ENCODE measurements around the gene NFATC2. TPM values are rescaled to one million over a fixed set of nuclear protein-coding genes. Genes with fewer than 3 reads are reported as not detected.

Gene NFATC2
- total RNA-seq, 1 experiment from 2014 or later = 32.3 TPM

DNA sequence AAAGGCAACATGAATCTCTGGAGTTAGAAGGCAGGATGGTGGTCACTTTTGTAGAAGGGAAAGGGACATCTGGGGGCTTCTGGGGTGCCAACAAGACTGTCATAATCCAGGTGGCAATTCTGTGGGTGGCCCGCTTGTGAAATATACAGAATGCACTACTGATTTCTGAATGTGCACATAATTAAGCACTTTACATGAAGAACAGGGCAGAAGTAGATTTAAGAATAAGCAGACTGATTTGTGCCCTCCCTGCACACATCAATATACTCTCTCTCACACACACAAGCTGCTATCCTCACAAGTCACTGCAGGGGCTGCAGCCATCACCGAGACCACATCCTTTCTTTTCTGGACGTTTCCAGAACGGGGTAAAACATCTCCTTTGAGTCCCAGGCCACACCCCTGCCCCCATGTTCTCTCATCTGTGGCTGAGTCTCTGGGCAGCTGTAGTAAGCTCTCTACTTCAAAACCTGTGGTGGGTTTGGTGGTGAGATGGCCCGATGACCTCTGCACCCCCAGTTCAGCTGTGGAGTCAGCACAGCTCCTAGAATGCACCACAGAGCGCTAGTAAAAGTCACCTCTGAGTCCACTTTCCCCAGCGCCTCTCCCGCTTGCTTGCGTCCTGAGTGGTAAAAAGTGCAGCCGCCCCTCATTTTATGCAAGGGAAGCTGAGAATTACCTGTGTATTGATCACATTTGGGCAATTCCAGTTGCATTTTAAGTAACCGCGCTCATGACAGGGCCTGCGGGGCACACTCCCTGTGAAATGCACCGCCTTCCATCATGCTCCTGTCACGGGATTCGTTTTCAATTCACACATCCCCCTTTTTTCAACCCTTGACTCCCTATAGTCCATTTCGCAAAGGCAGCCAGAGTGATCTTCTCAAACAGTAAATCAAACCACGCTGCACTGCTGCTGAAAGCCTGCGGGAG, 115.5 kb downstream of the NFATC2 start:
- Histone ChIP-seq H3K27me3 (ENCODE audit: low read length) (no peaks in the 10 kb centered on the region), H3K4me1 (ENCODE audit: low read length) (peaks cover 51% of the 10 kb centered on the region), H3K9me2 (replicated peaks; ENCODE audit: insufficient read depth, low read length) (no peaks in the 10 kb centered on the region), H3K4me3 (ENCODE audit: low read length) (no peak overlapping the region), H3K9ac (ENCODE audit: low read length) (no peak overlapping the region), H3K9me3 (ENCODE audit: low read length) (no peaks in the 10 kb centered on the region), H2AFZ (ENCODE audit: low read length) (no peak overlapping the region), H3K36me3 (ENCODE audit: insufficient read depth, low read length) (peaks cover 26% of the 10 kb centered on the region), H3K27ac (ENCODE audit: low read length) (peak overlapping the region; percentile 60), H3K79me2 (ENCODE audit: low read length) (peaks cover 58% of the 10 kb centered on the region), H4K20me1 (ENCODE audit: insufficient read depth, low read depth, low read length) (no peaks in the 10 kb centered on the region), H3K4me2 (ENCODE audit: low read depth, low read length, poor library complexity, severe bottlenecking) (no peak overlapping the region)
- DNase-seq = no peak

DNA sequence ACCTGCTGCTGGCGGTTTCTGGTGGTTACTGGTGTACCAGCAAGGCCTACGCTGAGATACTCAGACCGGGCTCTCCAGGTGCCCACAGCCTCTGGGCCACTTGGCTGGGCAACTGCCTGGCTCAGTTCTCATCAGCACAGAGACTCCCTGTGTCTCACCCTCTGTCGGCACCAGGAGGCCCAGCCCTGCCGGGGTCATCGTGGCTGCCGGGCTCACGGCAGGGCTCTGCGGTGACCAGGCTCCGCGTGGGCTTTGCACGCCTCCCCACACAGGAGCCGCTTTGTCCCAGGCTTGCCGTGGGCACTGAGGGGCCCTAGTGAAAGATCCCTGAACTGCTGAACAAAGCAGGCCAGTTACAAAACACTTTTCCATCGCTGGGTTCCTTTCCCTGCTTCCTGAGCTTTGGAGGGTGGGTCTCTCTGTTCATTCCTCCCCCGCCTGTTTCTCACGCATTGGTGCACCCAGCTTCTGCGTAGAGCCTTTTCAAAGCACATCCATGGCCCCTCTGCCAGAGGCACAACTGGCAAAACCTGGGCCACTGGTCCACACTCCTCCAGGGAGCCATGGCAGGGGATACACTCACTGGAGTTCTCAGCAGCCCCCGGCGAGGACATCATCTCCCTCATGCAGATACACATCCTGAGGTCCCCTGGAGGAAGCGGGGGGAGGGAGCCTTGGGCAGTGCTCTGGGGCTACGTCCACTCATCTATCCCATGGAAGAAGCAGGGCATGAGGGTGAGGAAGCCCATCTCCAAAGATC, 117.0 kb downstream of the NFATC2 start:
- H3K27ac ChIP-seq (ENCODE audit: low read length) = peak overlapping the region; percentile 61
- no peaks in the 10 kb centered on the region for H3K27me3 ChIP-seq (ENCODE audit: low read length)
- no peaks in the 10 kb centered on the region for H4K20me1 ChIP-seq (ENCODE audit: insufficient read depth, low read depth, low read length)
- peaks cover 42% of the 10 kb centered on the region for H3K4me1 ChIP-seq (ENCODE audit: low read length)
- H3K9ac ChIP-seq (ENCODE audit: low read length) = no peak overlapping the region
- no peak overlapping the region for H3K4me3 ChIP-seq (ENCODE audit: low read length)
- H3K36me3 ChIP-seq (ENCODE audit: insufficient read depth, low read length) = peaks cover 40% of the 10 kb centered on the region
- H3K9me3 ChIP-seq (ENCODE audit: low read length) = no peaks in the 10 kb centered on the region
- H3K9me2 ChIP-seq (replicated peaks; ENCODE audit: insufficient read depth, low read length) = no peaks in the 10 kb centered on the region
- peaks cover 58% of the 10 kb centered on the region for H3K79me2 ChIP-seq (ENCODE audit: low read length)
- H2AFZ ChIP-seq (ENCODE audit: low read length) = no peak overlapping the region
- DNase-seq = no peak
- no peak overlapping the region for H3K4me2 ChIP-seq (ENCODE audit: low read depth, low read length, poor library complexity, severe bottlenecking)

DNA sequence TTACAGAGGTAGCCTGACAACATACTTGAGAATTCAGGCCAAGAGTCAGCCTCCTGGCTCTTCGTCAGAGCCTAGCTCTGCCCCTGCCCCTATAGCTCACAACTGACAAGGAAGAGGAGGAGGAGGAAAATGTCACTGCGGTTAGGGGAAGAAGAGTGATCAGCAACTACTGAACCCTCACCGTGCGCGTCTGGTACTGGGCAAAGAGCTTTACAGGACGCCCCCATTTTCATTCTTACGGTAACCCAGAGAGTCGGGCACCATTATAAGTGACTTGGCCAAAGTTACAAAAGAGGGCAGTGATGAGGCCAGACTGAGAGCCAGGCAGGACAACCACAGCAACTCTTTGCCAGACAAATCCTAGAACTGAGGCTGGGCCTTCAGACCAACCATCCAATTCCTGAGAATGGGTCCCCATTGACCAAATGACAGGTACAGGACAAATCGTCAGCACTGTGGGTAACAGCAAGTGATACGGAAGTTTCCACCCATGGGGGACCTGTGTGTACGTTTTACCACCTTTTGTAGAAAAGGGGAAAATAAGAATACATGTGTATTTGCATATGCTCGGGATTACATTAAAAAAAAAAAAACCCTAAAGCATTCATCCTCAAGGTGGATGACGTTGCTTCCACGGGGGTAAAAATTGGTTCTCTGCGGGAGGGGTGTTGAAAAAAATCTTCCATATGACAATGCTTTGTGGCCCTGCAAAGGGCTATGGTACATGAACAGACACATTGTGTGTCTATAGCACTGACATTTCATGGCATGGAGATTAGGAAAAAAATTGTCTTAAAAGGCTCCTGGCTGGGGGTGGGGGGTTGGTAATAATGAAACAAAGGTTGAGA, 118.0 kb downstream of the NFATC2 start:
- Histone ChIP-seq H3K79me2 (ENCODE audit: low read length) (peaks cover 61% of the 10 kb centered on the region), H3K9ac (ENCODE audit: low read length) (no peak overlapping the region), H3K27me3 (ENCODE audit: low read length) (no peaks in the 10 kb centered on the region), H3K9me2 (replicated peaks; ENCODE audit: insufficient read depth, low read length) (no peaks in the 10 kb centered on the region), H3K27ac (ENCODE audit: low read length) (peak overlapping the region; percentile 61), H2AFZ (ENCODE audit: low read length) (no peak overlapping the region), H3K4me1 (ENCODE audit: low read length) (peaks cover 38% of the 10 kb centered on the region), H3K9me3 (ENCODE audit: low read length) (no peaks in the 10 kb centered on the region), H3K4me2 (ENCODE audit: low read depth, low read length, poor library complexity, severe bottlenecking) (no peak overlapping the region), H3K36me3 (ENCODE audit: insufficient read depth, low read length) (peaks cover 45% of the 10 kb centered on the region), H3K4me3 (ENCODE audit: low read length) (no peak overlapping the region), H4K20me1 (ENCODE audit: insufficient read depth, low read depth, low read length) (no peaks in the 10 kb centered on the region)
- DNase-seq = no peak

DNA sequence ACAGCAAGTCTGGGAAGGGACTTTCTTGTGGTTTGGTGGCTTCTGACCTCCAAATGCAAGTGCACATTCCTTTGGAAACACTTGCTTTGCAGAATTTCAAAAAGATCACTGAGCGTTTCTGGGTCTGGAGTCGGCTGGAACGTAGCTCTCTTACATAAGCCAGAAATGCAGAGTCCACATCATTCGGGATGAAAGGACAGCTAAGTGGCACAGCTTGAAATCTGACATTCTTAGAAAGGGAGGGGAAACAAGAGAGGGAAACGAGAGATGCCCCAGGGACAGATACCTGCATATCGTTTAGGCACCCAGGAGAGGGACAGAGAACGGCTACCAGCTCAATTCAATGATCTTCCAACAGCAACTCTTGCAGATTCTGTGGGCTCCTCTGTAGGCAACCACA, 118.7 kb downstream of the NFATC2 start:
- DNase-seq = no peak
- Histone ChIP-seq H3K79me2 (ENCODE audit: low read length) (peaks cover 63% of the 10 kb centered on the region), H3K27ac (ENCODE audit: low read length) (peak overlapping the region; percentile 61; the same call in 1 of the 2 replicates), H3K9me3 (ENCODE audit: low read length) (no peaks in the 10 kb centered on the region), H3K4me1 (ENCODE audit: low read length) (peaks cover 38% of the 10 kb centered on the region), H3K9me2 (replicated peaks; ENCODE audit: insufficient read depth, low read length) (no peaks in the 10 kb centered on the region), H3K9ac (ENCODE audit: low read length) (no peak overlapping the region), H3K4me3 (ENCODE audit: low read length) (no peak overlapping the region), H3K36me3 (ENCODE audit: insufficient read depth, low read length) (peaks cover 49% of the 10 kb centered on the region), H3K27me3 (ENCODE audit: low read length) (no peaks in the 10 kb centered on the region), H4K20me1 (ENCODE audit: insufficient read depth, low read depth, low read length) (no peaks in the 10 kb centered on the region), H3K4me2 (ENCODE audit: low read depth, low read length, poor library complexity, severe bottlenecking) (no peak overlapping the region), H2AFZ (ENCODE audit: low read length) (no peak overlapping the region)

DNA sequence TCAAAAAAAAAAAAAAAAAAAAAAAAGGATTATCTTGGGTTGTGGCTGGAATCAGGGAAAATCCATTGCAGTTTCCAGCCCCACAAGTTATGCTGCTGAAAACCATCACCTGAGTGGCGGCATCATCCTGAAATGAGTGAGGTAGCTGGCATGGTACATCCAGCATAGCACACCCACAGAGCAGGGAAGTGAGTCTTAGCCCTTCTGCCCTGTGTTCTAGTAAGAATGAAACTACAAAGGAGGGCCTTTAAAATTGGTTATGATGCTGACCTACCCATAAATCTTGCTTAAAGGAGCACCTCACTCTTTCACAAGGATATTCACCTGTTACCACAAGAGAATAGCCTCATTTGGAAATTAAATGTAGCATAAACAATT, 119.2 kb downstream of the NFATC2 start:
- H3K79me2 ChIP-seq (ENCODE audit: low read length) = peaks cover 59% of the 10 kb centered on the region
- no peaks in the 10 kb centered on the region for H4K20me1 ChIP-seq (ENCODE audit: insufficient read depth, low read depth, low read length)
- H3K4me2 ChIP-seq (ENCODE audit: low read depth, low read length, poor library complexity, severe bottlenecking) = no peak overlapping the region
- H3K27ac ChIP-seq (ENCODE audit: low read length) = peak overlapping the region; percentile 16; the same call in 1 of the 2 replicates
- H3K27me3 ChIP-seq (ENCODE audit: low read length) = no peaks in the 10 kb centered on the region
- H2AFZ ChIP-seq (ENCODE audit: low read length) = no peak overlapping the region
- H3K4me3 ChIP-seq (ENCODE audit: low read length) = no peak overlapping the region
- no peak overlapping the region for H3K9ac ChIP-seq (ENCODE audit: low read length)
- H3K9me3 ChIP-seq (ENCODE audit: low read length) = no peaks in the 10 kb centered on the region
- peaks cover 38% of the 10 kb centered on the region for H3K4me1 ChIP-seq (ENCODE audit: low read length)
- H3K36me3 ChIP-seq (ENCODE audit: insufficient read depth, low read length) = peaks cover 50% of the 10 kb centered on the region
- DNase-seq = no peak
- no peaks in the 10 kb centered on the region for H3K9me2 ChIP-seq (replicated peaks; ENCODE audit: insufficient read depth, low read length)

DNA sequence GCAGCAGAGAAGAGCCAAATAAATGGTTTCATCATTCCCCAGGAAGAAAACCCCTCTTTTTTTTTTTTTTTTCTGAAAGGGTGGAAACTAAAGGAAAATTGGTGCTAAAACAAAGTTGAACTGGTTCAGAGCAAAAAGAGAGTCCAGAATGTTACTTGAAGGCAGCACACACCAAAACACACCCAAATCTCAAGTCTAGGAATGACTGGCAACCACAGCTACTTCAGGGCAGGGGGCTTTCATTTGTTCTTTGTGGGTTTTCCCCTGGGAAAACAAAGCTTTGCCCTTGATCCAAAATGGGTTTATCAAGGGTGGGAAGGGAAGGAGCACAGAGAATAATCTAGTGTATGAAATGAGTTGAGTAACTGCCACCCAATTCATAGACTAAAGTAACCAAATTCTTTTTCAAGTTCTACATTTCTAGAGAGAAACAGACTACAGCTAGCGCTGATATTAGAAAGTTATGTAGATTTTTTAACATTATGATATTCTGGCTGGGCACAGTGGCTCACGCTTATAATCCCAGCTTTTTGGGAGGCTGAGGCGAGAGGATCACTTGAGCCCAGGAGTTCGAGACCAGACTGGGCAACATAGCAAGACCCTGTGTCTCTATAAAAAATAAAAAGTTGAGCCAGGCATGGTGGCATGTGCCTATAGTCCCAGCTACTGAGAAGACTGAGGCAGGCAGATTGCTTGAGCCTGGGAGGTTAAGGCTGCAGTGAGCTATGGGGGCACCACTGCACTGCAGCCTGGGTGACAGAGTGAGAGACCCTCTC, 119.8 kb downstream of the NFATC2 start:
- H3K4me1 ChIP-seq (ENCODE audit: low read length) = peaks cover 33% of the 10 kb centered on the region
- H3K9me3 ChIP-seq (ENCODE audit: low read length) = no peaks in the 10 kb centered on the region
- no peak overlapping the region for H3K4me2 ChIP-seq (ENCODE audit: low read depth, low read length, poor library complexity, severe bottlenecking)
- H3K4me3 ChIP-seq (ENCODE audit: low read length) = no peak overlapping the region
- no peak overlapping the region for H2AFZ ChIP-seq (ENCODE audit: low read length)
- H3K27me3 ChIP-seq (ENCODE audit: low read length) = no peaks in the 10 kb centered on the region
- H3K9ac ChIP-seq (ENCODE audit: low read length) = no peak overlapping the region
- H3K27ac ChIP-seq (ENCODE audit: low read length) = peak overlapping the region; percentile 35; the same call in 1 of the 2 replicates
- peaks cover 53% of the 10 kb centered on the region for H3K79me2 ChIP-seq (ENCODE audit: low read length)
- peaks cover 55% of the 10 kb centered on the region for H3K36me3 ChIP-seq (ENCODE audit: insufficient read depth, low read length)
- no peaks in the 10 kb centered on the region for H4K20me1 ChIP-seq (ENCODE audit: insufficient read depth, low read depth, low read length)
- no peak for DNase-seq
- no peaks in the 10 kb centered on the region for H3K9me2 ChIP-seq (replicated peaks; ENCODE audit: insufficient read depth, low read length)

DNA sequence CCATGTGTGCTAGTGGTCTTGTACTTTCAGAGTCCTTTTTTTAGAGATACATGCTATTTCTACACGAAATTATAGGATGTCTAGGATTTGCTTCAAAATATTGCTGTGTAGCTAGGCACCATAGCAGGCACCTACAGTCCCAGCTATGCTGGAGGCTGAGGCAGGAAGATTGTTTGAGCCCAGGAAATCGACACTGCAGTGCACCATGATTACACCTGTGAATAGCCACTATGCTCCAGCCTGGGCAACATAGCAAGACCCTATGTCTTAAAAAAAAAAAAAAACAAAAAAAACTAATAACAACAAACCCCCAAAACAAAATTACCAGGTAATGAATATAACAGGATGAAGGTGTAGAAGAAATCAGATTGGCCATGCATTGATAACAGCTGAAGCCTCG, 121.7 kb downstream of the NFATC2 start:
- Histone ChIP-seq H2AFZ (ENCODE audit: low read length) (no peak overlapping the region), H3K4me1 (ENCODE audit: low read length) (peaks cover 15% of the 10 kb centered on the region), H4K20me1 (ENCODE audit: insufficient read depth, low read depth, low read length) (no peaks in the 10 kb centered on the region), H3K4me2 (ENCODE audit: low read depth, low read length, poor library complexity, severe bottlenecking) (no peak overlapping the region), H3K9me3 (ENCODE audit: low read length) (no peaks in the 10 kb centered on the region), H3K9me2 (replicated peaks; ENCODE audit: insufficient read depth, low read length) (no peaks in the 10 kb centered on the region), H3K9ac (ENCODE audit: low read length) (no peak overlapping the region), H3K4me3 (ENCODE audit: low read length) (no peak overlapping the region), H3K36me3 (ENCODE audit: insufficient read depth, low read length) (peaks cover 62% of the 10 kb centered on the region), H3K79me2 (ENCODE audit: low read length) (peaks cover 54% of the 10 kb centered on the region), H3K27ac (ENCODE audit: low read length) (no peak overlapping the region), H3K27me3 (ENCODE audit: low read length) (no peaks in the 10 kb centered on the region)
- DNase-seq = no peak
